Fibroblast of villous mesenchyme (primary cell): Measurements from ENCODE around the gene ZRANB1. TPM values are rescaled to one million over a fixed set of nuclear protein-coding genes. Genes with fewer than 3 reads are reported as not detected.

ENCODE experiments used
- DNase-seq: peaks from one replicate; pipeline ENCODE4 v3.0.0-alpha.2; 2010; ENCODE audit warnings: low read depth
- H3K4me3 ChIP-seq: 2 replicates; pipeline ENCODE4 v1.5.1; 2011; ENCODE audit warnings: low read depth, mild to moderate bottlenecking, low read length
- total RNA-seq: library from RNA; depleted of rRNA; stranded (reverse); fragments of >200 nt; gene quantifications from 2 replicates; pipeline ENCODE4 v1.2.3, GENCODE V29; 2012
- TF ChIP-seq, protein P1 (sequence below): IDR thresholded peaks from 2 replicates; pipeline ENCODE4 v1.5.1; 2012; ENCODE audit warnings: low read depth, mild to moderate bottlenecking, low read length; ENCODE audit not compliant: insufficient read depth

The ZRANB1 gene
- total RNA-seq, 1 donor = 37.1 TPM

DNA sequence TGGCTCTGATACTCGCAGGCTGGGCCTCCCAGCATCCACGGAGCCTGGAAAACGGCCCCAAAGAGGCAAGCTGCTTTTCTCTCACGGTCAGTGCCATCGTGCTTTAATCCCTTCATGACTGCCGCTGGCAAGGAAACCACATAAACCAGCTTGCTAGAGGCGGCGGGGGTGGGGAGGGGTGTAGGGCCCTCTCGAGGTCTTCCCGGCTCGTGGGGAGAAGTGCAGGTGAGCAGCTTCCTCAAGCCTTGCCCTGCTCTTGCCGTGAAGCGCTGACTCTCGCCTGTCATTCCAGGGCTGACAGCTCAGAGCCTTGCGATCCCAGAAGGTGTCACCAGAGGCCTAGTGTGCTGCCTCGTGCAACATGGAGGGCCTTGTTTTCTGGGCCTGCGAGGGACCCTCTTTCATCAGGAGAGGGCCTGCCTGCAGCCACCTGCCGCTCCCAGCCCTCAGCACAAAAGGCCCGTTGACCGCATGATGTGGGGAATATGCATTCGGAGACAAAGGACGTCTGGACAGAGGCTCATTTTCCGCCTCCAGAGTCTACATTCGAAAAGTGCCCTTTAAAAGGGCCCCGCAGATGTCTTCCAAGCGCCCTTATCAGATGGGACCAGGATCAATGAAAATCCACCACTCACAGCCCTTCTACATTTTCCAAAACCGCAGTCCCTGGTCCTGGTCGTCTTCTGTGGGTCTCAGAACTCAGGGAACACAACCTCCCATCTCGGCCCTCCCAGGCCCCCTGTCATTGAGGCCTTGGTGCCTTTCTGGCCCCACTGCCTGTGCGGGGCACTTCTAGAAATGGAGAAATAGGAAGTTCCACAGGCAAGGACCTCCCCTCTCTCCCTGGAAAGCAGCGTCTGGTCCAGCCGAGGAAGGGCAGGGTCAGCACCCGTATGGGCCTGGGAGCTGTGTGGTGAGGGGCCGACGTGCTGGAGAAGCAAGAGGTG is 58.7 kb downstream of the ZRANB1 start:
- TF ChIP-seq, protein P1, sequence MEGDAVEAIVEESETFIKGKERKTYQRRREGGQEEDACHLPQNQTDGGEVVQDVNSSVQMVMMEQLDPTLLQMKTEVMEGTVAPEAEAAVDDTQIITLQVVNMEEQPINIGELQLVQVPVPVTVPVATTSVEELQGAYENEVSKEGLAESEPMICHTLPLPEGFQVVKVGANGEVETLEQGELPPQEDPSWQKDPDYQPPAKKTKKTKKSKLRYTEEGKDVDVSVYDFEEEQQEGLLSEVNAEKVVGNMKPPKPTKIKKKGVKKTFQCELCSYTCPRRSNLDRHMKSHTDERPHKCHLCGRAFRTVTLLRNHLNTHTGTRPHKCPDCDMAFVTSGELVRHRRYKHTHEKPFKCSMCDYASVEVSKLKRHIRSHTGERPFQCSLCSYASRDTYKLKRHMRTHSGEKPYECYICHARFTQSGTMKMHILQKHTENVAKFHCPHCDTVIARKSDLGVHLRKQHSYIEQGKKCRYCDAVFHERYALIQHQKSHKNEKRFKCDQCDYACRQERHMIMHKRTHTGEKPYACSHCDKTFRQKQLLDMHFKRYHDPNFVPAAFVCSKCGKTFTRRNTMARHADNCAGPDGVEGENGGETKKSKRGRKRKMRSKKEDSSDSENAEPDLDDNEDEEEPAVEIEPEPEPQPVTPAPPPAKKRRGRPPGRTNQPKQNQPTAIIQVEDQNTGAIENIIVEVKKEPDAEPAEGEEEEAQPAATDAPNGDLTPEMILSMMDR = peak; percentile 7
- no peak overlapping the region for H3K4me3 ChIP-seq
- DNase-seq = peak; percentile 56

DNA sequence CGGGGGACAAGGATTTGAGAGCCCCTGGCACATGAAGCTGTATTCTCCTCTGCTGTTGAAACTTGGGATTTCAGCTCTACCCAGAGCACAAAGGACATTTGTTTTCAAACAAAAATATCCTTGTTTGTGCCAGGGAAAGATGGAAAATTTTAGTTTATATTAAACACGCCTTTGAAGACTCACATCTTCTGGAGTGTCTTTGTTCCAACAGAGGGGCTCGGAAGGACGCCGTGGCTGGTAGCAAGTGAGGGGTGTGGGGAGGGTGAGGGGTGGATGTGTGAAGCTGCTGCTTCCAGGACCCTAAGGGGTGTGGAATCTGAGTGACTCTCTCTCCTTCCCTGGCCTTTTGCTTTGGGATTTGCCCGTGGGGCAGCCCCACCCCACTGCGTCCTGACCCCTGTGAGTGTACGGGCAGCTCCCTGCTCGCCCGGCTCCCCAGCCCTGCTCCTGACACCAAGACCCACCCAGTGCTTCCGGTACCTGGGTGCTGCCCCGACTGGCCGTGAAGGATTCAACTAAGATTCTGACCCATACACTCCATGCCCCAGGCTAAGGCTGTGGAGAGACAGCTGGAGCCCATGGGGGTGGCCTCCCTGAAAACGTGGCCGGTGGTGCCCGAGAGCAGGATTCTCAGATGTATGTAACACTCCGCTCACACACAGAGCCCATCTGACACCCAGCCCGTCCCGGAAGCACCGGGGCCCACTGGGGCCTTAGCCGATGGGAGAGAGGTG is 59.6 kb downstream of the ZRANB1 start:
- H3K4me3 ChIP-seq = no peak overlapping the region
- TF ChIP-seq, protein P1 = no peak
- no peak for DNase-seq

- DNase-seq = no peak
These were observed 60.1 kb downstream of the ZRANB1 start for GRCh38 chr10:125002047-125002422.

DNA sequence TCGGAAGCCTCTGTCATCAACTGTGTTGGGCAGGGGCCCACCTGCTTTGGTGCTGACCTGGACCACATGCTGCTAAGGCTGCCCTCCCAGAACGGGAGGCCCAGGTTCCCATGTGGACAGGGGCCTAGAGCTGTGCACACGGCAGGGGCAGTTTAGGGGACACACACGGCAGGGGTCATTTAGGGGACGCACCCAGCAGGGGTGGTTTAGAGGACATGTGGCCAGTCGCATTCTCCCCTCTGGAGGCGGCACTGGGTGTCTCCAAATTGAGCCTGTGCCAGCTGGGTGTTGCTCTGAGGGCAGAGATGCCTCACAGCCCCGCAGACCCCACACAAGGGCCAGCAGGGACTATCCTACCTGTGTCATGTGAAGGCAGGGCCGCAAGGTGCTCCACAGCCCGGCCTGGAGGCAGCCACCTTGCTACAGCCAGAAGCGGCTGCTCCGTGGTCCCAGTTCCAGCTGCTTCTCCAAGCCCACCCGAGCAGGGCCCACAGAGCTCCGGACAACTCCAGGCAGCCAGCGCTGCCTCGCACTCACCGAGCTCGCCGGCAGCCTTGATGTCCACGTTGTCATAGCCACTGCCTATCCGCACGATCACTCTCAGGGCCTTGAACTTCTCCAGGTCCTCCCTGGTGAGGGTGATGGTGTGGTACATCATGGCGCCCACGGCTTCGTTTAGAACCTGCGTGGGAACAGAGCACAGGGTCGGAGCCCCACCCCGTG is 60.7 kb downstream of the ZRANB1 start:
- TF ChIP-seq, protein P1 = no peak
- DNase-seq = no peak
- H3K4me3 ChIP-seq = no peak overlapping the region

More at GRCh38 chr10:125002047-125002422, 60.1 kb downstream of the ZRANB1 start:
- TF ChIP-seq, protein P1 = no peak
- H3K4me3 ChIP-seq = no peak overlapping the region

GRCh38 chr10:125003146-125003900 is 61.4 kb downstream of the ZRANB1 start:
- TF ChIP-seq, protein P1 = no peak
- DNase-seq = no peak
- no peak overlapping the region for H3K4me3 ChIP-seq
